Muscle layer of colon (tissue), 2 donors: ENCODE results near the gene CSTF2T.
A peak's percentile ranks its signal among the peaks of the same experiment; 100 is the strongest.

Experiments
- H3K27ac ChIP-seq: one replicate; pipeline ENCODE4 v1.7.0; 2013; ENCODE audit warnings: low read depth, mild to moderate bottlenecking, low read length, moderate library complexity
- H3K27me3 ChIP-seq, 2 donors: one replicate each; pipeline ENCODE4 v1.7.0; 2013; ENCODE audit warnings: low read length in 2 of 2, mild to moderate bottlenecking in 2 of 2; ENCODE audit not compliant: insufficient read depth in 2 of 2, control insufficient read depth in 1 of 2
- H3K36me3 ChIP-seq: one replicate; pipeline ENCODE4 v1.7.0; 2013; ENCODE audit warnings: mild to moderate bottlenecking, low read length; ENCODE audit not compliant: insufficient read depth
- H3K4me1 ChIP-seq: one replicate; pipeline ENCODE4 v1.7.0; 2013; ENCODE audit warnings: mild to moderate bottlenecking, low read length; ENCODE audit not compliant: insufficient read depth
- H3K4me3 ChIP-seq, 2 donors: one replicate each; pipeline ENCODE4 v1.7.0; 2013; ENCODE audit warnings: low read length in 2 of 2, low read depth in 1 of 2, mild to moderate bottlenecking in 1 of 2, moderate library complexity in 1 of 2
- H3K9ac ChIP-seq: one replicate; pipeline ENCODE4 v1.7.0; 2013; ENCODE audit warnings: low read length
- H3K9me3 ChIP-seq: one replicate; pipeline ENCODE4 v1.7.0; 2013; ENCODE audit warnings: mild to moderate bottlenecking, low read length
- donor health status: abdominal sarcoma.
- donor health status: Adenocarcinoma of cecum.

The CSTF2T gene

DNA sequence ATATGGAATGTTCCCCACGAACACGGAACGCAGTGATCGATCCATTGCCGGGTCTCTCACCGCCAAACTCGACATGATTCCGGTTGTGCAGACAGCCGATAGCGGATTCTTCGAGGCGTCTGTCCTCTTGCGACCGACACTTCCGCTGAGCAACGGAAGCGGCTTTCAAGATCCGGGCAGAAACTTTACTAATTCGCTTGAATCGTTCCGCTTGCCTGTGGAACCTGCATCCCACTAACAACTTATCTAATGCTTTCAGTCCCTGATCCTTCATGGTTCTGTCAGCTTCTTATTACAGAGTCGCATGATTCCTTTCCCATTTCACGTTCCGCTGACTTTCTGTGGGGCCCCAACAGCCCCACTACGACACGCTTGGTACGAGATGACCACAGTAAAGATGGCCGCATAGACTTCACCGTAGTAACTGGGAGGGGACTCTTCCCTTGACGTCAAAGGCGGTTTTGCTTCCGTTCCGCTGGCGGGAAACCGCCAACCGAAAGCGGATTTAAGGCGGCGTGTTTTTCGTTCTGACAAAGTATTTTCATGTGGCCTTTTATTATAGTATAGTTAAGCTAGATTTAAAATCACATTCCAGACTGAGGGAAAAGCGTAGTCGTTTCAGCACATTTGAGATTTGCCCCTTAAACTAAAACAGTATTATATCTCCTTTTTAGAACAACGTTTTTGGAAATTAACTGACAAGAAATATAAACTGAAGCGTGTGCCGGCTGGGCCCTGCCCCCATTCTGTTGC, at the start of gene CSTF2T:
Gene CSTF2T (minus strand): TSS at position 121 of the 753 bp plus-strand sequence. CDS start 46 bp downstream, at position 75.
- H3K4me1 ChIP-seq, result peaks cover 32% of the 10 kb centered on the region
- peak within 1 kb of the TSS; percentile 49 to 94 for H3K4me3 ChIP-seq
- no peaks in the 10 kb centered on the region for H3K27me3 ChIP-seq
- peak within 1 kb of the TSS; percentile 94 for H3K27ac ChIP-seq
- H3K9me3 ChIP-seq, result no peaks in the 10 kb centered on the region
- H3K9ac ChIP-seq, result peak within 1 kb of the TSS; percentile 75
- no peaks in the 10 kb centered on the region for H3K36me3 ChIP-seq

- no peaks in the 10 kb centered on the region for H3K36me3 ChIP-seq
- H3K9me3 ChIP-seq, result no peaks in the 10 kb centered on the region
- peaks cover 6% of the 10 kb centered on the region for H3K4me1 ChIP-seq
- no peak overlapping the region for H3K9ac ChIP-seq
- no peak overlapping the region for H3K4me3 ChIP-seq
- no peaks in the 10 kb centered on the region for H3K27me3 ChIP-seq
- H3K27ac ChIP-seq, result no peak overlapping the region
Observed at GRCh38 chr10:51748959-51749358, 49.6 kb upstream of the CSTF2T start.

- Histone ChIP-seq H3K36me3 (no peaks in the 10 kb centered on the region), H3K27ac (no peak overlapping the region), H3K9ac (no peak overlapping the region), H3K9me3 (no peaks in the 10 kb centered on the region), H3K27me3 (no peaks in the 10 kb centered on the region), H3K4me1 (peaks cover 13% of the 10 kb centered on the region), H3K4me3 (no peak overlapping the region)
Observed at GRCh38 chr10:51747216-51747615, 47.8 kb upstream of the CSTF2T start.

DNA sequence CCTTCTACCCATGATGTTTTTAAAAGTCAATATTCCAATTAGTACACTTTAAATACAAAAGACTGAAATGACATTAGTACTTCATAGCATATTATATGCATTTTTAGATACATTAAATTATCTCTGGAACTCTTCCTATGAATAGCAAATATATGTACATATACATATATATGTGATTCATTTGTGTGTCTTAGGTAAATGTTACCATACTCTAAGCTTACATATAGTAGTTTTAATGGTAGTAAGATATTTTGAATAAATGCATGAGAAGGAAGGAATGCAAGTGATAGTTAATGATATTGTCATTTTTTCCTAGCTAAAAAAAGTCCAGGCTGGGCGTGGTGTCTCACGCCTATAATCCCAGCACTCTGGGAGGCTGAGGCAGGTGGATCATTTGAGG, 46.0 kb upstream of the CSTF2T start:
- no peak overlapping the region for H3K9ac ChIP-seq
- no peak overlapping the region for H3K4me3 ChIP-seq
- no peak overlapping the region for H3K27ac ChIP-seq
- H3K9me3 ChIP-seq, result no peaks in the 10 kb centered on the region
- no peaks in the 10 kb centered on the region for H3K36me3 ChIP-seq
- peaks cover 13% of the 10 kb centered on the region for H3K4me1 ChIP-seq
- H3K27me3 ChIP-seq, result no peaks in the 10 kb centered on the region

DNA sequence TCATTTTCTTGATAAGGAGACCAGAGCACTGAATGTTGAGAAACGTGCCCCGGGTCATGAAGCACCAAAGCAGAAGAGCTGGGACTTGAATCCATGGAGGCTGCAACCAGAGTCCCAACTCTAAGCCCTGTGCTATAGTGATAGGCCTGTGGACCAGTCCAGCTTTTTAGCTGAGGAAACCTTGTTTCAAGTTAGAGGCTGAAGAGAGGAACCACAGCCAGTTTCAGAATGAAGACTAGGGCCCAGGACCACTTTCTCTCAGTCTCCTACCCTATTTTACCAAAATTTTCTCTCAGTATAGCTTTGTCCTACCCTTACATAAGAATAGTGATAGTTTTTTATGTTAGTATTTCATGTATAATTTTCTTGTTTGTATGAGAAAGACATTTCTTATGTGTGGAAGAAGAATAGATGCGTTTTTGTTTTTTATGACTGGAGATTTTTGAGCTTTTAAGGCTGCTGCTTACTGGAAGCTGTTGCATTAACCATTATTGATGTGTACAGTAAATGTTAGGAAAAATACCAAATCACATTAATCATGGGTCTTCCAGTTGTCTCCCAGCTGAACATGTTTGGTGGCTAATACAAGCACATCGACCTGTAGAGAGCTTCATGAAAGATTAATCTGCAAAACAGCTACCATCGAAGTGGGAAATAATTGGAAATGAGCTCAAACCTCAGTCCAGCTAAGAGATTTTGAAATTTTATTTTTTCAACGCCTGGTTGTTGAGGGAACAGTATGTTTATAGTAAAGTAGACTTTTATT, 45.0 kb upstream of the CSTF2T start:
- no peaks in the 10 kb centered on the region for H3K36me3 ChIP-seq
- peak overlapping the region; percentile 23 for H3K27ac ChIP-seq
- H3K4me3 ChIP-seq, result no peak overlapping the region
- H3K27me3 ChIP-seq, result no peaks in the 10 kb centered on the region
- peaks cover 13% of the 10 kb centered on the region for H3K4me1 ChIP-seq
- H3K9ac ChIP-seq, result no peak overlapping the region
- H3K9me3 ChIP-seq, result no peaks in the 10 kb centered on the region

DNA sequence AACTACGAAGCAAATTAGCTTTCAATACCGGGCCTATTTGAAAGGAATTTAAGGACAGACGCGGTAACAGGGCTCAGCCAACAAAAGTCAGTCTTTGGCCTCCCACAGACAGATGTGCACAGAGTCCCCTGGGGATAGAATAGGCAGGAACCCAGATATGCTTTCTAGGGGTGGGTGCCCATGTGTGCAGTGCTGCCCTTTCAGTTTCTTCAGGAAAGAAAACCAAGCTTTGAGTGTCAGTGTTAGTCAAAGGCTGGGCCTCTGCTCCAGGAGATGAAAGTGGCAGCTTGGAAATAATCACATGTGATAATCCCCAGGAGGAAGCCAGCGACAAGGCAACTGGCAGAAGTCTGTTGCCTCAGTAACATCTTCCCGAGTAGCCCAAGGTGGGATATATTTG, 43.8 kb upstream of the CSTF2T start:
- no peak overlapping the region for H3K9ac ChIP-seq
- no peaks in the 10 kb centered on the region for H3K36me3 ChIP-seq
- H3K9me3 ChIP-seq, result no peaks in the 10 kb centered on the region
- peaks cover 13% of the 10 kb centered on the region for H3K4me1 ChIP-seq
- no peak overlapping the region for H3K27ac ChIP-seq
- no peak overlapping the region for H3K4me3 ChIP-seq
- H3K27me3 ChIP-seq, result no peaks in the 10 kb centered on the region

GRCh38 chr10:51733057-51733456, 33.7 kb upstream of the CSTF2T start:
- no peak overlapping the region for H3K27ac ChIP-seq
- H3K4me3 ChIP-seq, result no peak overlapping the region
- H3K27me3 ChIP-seq, result no peaks in the 10 kb centered on the region
- H3K9ac ChIP-seq, result no peak overlapping the region
- no peaks in the 10 kb centered on the region for H3K36me3 ChIP-seq
- H3K4me1 ChIP-seq, result peaks cover 10% of the 10 kb centered on the region
- no peaks in the 10 kb centered on the region for H3K9me3 ChIP-seq

- Histone ChIP-seq H3K36me3 (no peaks in the 10 kb centered on the region), H3K4me1 (peaks cover 7% of the 10 kb centered on the region), H3K4me3 (no peak overlapping the region), H3K9me3 (no peaks in the 10 kb centered on the region), H3K9ac (no peak overlapping the region), H3K27me3 (no peaks in the 10 kb centered on the region), H3K27ac (no peak overlapping the region)
Observed at GRCh38 chr10:51729822-51730555, 30.6 kb upstream of the CSTF2T start.

DNA sequence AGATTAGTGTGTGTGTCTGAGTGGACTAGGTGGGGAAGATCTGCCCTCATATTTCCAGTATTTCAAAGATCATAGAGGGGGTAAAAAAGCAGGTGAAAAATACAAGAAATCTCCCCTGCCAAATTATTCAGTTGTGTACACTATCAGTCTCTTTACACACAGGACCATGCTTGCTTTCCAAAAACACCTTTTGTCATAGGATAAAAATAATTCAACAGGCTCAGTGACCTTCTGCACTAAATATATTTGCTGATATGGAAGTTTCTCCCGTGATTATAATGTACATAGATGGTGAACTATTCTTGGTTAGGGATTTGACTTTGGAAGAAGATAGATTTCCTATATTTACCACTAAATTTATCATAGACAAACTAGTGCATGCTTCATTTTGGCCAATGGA, 24.6 kb upstream of the CSTF2T start:
- Histone ChIP-seq H3K27me3 (no peaks in the 10 kb centered on the region), H3K36me3 (no peaks in the 10 kb centered on the region), H3K9me3 (no peaks in the 10 kb centered on the region), H3K9ac (no peak overlapping the region), H3K4me3 (no peak overlapping the region), H3K4me1 (no peaks in the 10 kb centered on the region), H3K27ac (no peak overlapping the region)

DNA sequence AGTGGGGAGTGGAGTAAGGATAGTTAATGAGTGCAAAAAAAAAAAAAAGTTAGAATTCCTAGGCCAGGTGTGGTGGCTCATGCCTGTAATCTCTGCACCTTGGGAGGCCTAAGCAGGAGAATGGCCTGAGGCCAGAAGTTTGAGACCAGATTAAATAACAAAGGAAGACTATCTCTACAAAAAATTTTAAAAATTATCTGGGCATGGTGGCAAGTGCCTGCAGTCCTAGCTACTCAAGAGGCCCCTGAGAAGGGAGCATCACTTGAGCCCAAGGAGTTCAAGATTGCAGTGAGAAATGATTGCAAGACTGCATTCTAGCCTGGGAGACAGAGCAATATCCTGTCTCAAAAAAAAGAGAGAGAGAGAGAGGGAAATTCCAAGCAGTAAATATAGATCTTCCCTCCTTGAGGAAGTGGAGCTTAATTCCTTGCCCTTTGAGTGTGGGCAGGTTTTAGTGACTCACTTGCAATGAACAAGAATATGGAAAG, 19.5 kb upstream of the CSTF2T start:
- no peaks in the 10 kb centered on the region for H3K9me3 ChIP-seq
- H3K27me3 ChIP-seq, result no peaks in the 10 kb centered on the region
- H3K4me3 ChIP-seq, result no peak overlapping the region
- no peaks in the 10 kb centered on the region for H3K4me1 ChIP-seq
- no peak overlapping the region for H3K9ac ChIP-seq
- H3K36me3 ChIP-seq, result no peaks in the 10 kb centered on the region
- H3K27ac ChIP-seq, result no peak overlapping the region

DNA sequence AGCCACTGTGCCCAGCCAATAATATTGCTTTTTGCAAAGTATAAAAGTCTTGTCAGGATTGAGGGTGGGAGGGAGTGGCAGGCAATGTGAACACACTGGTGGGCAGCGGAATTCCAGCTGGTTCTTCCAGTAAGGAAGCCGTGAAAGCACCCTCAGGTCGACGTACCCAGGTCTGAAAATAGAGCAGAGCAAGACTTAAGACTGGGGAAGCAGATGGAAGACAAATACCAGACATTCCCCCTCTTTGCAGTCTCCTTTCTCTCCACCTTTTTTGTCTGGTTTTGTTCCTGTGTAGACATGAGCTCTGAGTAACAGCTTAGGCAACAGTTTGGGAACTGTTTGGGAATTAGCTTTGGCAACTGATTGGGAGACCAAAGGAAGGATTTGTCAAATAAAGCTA, 17.6 kb upstream of the CSTF2T start:
- H3K4me1 ChIP-seq, result peaks cover 2% of the 10 kb centered on the region
- H3K9ac ChIP-seq, result no peak overlapping the region
- no peaks in the 10 kb centered on the region for H3K27me3 ChIP-seq
- H3K27ac ChIP-seq, result no peak overlapping the region
- H3K9me3 ChIP-seq, result no peaks in the 10 kb centered on the region
- H3K36me3 ChIP-seq, result no peaks in the 10 kb centered on the region
- no peak overlapping the region for H3K4me3 ChIP-seq
